CD4-positive, alpha-beta T cell (primary cell): Measurements from ENCODE around the gene GNG2. TPM values are rescaled to one million over a fixed set of nuclear protein-coding genes. Genes with fewer than 3 reads are reported as not detected.

ENCODE experiments used
- ATAC-seq: fragments of 200-7000 bp; cut with Tn5 transposase; one replicate; pipeline ENCODE4 v1.10.0; 2022; ENCODE audit warnings: mild to moderate bottlenecking; ENCODE audit not compliant: poor library complexity
- CTCF ChIA-PET: fragments of 350-600 bp; sonication (Branson Sonifier 250); formaldehyde crosslinking; loops from one replicate; lab custom pipeline; 2021; ENCODE audit warnings: antibody characterized with exemption, inconsistent platforms; lab: Charles Lee
- POLR2A ChIA-PET: fragments of 350-600 bp; sonication (Branson Sonifier 250); formaldehyde crosslinking; loops from one replicate; lab custom pipeline; 2021; ENCODE audit warnings: antibody characterized with exemption, inconsistent platforms; lab: Charles Lee
- DNase-seq, 14 experiments: peaks; one replicate each; pipeline ENCODE4 v3.0.0-alpha.2; 2013 to 2020; ENCODE audit warnings: mixed read lengths in 2 of 14
- H3K27ac ChIP-seq, 2 donors: one replicate each; pipeline versions ENCODE4 v1.5.1 to v1.7.0; 2013; ENCODE audit warnings: low read length in 2 of 2, low read depth in 1 of 2, mild to moderate bottlenecking in 1 of 2
- H3K27me3 ChIP-seq, 2 experiments: 1 replicate in 1 of 2; 2 replicates in 1 of 2; pipeline versions ENCODE4 v1.6.1 to v1.7.0; 2013; ENCODE audit warnings: low read length in 2 of 2, control low read depth in 1 of 2, mild to moderate bottlenecking in 1 of 2, moderate library complexity in 1 of 2; ENCODE audit not compliant: insufficient read depth in 2 of 2, control insufficient read depth in 1 of 2
- H3K36me3 ChIP-seq: one replicate; pipeline ENCODE4 v1.6.1; 2013; ENCODE audit warnings: low read length, control low read depth; ENCODE audit not compliant: insufficient read depth
- H3K4me1 ChIP-seq: one replicate; pipeline ENCODE4 v1.6.1; 2013; ENCODE audit warnings: low read length, control low read depth; ENCODE audit not compliant: insufficient read depth
- H3K4me3 ChIP-seq: one replicate; pipeline ENCODE4 v1.5.1; 2013; ENCODE audit warnings: mild to moderate bottlenecking, low read length, moderate library complexity
- H3K9me3 ChIP-seq, 2 experiments: 1 replicate in 1 of 2; 2 replicates in 1 of 2; pipeline versions ENCODE4 v1.6.1 to v1.7.0; 2013; ENCODE audit warnings: low read length in 2 of 2, mild to moderate bottlenecking in 2 of 2, control low read depth in 1 of 2, moderate library complexity in 1 of 2; ENCODE audit not compliant: control insufficient read depth in 1 of 2, insufficient read depth in 1 of 2
- H3K27ac Mint-ChIP-seq: one replicate; pipeline ENCODE4 v1.8.0; 2020; ENCODE audit warnings: mixed read lengths
- H3K27me3 Mint-ChIP-seq: one replicate; pipeline ENCODE4 v1.8.0; 2021; ENCODE audit warnings: mixed read lengths
- H3K36me3 Mint-ChIP-seq: one replicate; pipeline ENCODE4 v1.8.0; 2021; ENCODE audit warnings: low read depth, mixed read lengths
- H3K4me1 Mint-ChIP-seq: one replicate; pipeline ENCODE4 v1.8.0; 2021; ENCODE audit warnings: low read depth, mixed read lengths
- H3K4me3 Mint-ChIP-seq: one replicate; pipeline ENCODE4 v1.8.0; 2020; ENCODE audit warnings: mild to moderate bottlenecking, mixed read lengths
- H3K9me3 Mint-ChIP-seq: one replicate; pipeline ENCODE4 v1.8.0; 2020; ENCODE audit warnings: mixed read lengths
- intact Hi-C, 2 experiments: fragments of 100-400 bp; cut with DNase I in 1 of 2; cut with micrococcal nuclease in 1 of 2; formaldehyde crosslinking; loops; one replicate each; pipeline versions ENCODE4 v1.15.1 to v1.9.0; 2023 to 2025; cut with DNase I, micrococcal nuclease
- total RNA-seq, 174 experiments: library from RNA in 2 of 174; stranded (reverse) in 2 of 174; gene quantifications; one replicate each; pipeline ENCODE4 v1.2.3 and lab custom pipeline; 2021 to 2026
- TF ChIP-seq, protein P1 (sequence below): fragments of 200-600 bp; IDR thresholded peaks from one replicate; pipeline ENCODE4 v1.8.0; 2022; ENCODE audit warnings: antibody characterized with exemption, mild to moderate bottlenecking

The GNG2 gene
- total RNA-seq, 2 experiments from 2014 or later, result 138 to 139 TPM

DNA sequence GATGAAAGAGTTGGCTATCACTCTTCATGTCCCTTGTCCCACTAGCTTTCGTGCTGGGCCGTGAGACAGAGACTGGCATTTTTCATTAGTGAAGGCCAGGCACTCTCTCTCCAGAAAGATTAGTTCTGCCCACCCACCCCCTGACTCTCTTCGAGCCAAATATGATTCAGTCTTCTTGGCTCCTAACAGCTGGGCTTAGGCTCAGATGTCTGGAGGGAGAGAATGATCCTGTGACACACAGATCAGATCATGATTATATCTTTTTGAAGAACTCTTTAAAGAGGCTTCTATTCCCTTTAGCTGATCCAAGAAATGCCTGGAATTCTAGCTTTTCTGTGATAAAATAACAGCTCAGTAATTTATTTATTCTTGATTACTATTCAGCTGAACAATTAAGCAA lies 5.2 kb upstream of the GNG2 start:
- ChIA-PET CTCF (interaction anchor here (1.2 kb wide), 1 partner anchor 9 kb away, joined by 3 read pairs; no protein-coding TSS in a partner anchor), POLR2A (interaction anchor here (0.7 to 1.4 kb wide), 2 partner anchors 8 to 87 kb away, joined by 3 to 7 read pairs; no protein-coding TSS in a partner anchor)
- Histone ChIP-seq H3K4me3 (no peak overlapping the region), H3K4me1 (peaks cover 21% of the 10 kb centered on the region), H3K27me3 (no peaks in the 10 kb centered on the region), H3K9me3 (no peaks in the 10 kb centered on the region), H3K36me3 (no peaks in the 10 kb centered on the region), H3K27ac (no peak overlapping the region)
- peaks cover 66% of the 10 kb centered on the region for H3K4me1 Mint-ChIP-seq
- H3K27ac Mint-ChIP-seq, result no peak overlapping the region
- no peak overlapping the region for H3K4me3 Mint-ChIP-seq
- TF ChIP-seq, protein P1, sequence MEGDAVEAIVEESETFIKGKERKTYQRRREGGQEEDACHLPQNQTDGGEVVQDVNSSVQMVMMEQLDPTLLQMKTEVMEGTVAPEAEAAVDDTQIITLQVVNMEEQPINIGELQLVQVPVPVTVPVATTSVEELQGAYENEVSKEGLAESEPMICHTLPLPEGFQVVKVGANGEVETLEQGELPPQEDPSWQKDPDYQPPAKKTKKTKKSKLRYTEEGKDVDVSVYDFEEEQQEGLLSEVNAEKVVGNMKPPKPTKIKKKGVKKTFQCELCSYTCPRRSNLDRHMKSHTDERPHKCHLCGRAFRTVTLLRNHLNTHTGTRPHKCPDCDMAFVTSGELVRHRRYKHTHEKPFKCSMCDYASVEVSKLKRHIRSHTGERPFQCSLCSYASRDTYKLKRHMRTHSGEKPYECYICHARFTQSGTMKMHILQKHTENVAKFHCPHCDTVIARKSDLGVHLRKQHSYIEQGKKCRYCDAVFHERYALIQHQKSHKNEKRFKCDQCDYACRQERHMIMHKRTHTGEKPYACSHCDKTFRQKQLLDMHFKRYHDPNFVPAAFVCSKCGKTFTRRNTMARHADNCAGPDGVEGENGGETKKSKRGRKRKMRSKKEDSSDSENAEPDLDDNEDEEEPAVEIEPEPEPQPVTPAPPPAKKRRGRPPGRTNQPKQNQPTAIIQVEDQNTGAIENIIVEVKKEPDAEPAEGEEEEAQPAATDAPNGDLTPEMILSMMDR, result no peak
- intact Hi-C loops, result loop anchor here in 1 of 2 experiments (10.0 kb wide), 2 partner anchors 50 to 200 kb away; partner anchors contain the start of gene FRMD6
- DNase-seq (no peak), ATAC-seq (no peak)
- no peaks in the 10 kb centered on the region for H3K27me3 Mint-ChIP-seq
- no peaks in the 10 kb centered on the region for H3K36me3 Mint-ChIP-seq
- peaks cover 1% of the 10 kb centered on the region for H3K9me3 Mint-ChIP-seq

DNA sequence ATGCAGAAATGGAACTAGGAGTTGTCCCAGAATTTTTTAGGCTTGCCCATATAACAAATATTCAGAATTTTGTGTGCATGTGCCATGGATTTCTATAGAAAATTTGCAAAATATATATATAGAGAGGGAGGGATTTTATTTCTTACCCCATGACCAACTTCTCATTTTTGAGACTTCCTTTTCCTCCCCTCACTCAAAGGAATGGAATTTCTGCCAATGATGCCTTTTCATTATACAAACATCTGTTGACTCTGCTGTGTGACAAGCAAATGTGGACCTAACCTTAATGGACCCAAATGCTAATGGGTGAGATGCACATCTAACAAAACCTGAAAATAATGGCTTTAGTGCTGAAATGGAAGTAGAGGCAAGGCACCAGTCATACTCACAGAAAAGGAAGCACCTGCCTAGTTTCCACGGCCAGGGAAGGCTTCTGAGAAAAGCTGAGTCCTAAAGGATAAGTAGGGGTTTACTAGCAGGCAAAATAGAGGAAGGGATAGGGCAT lies 3.6 kb upstream of the GNG2 start:
- H3K36me3 Mint-ChIP-seq, result peaks cover 15% of the 10 kb centered on the region
- ChIA-PET POLR2A (interaction anchor here (1.4 to 2.3 kb wide), 2 partner anchors 10 kb away, joined by 7 to 10 read pairs; no protein-coding TSS in a partner anchor), CTCF (interaction anchor here (3.1 kb wide), 1 partner anchor 10 kb away, joined by 10 read pairs; no protein-coding TSS in a partner anchor)
- DNase-seq (no peak), ATAC-seq (no peak)
- Histone ChIP-seq H3K4me1 (peaks cover 22% of the 10 kb centered on the region), H3K9me3 (no peaks in the 10 kb centered on the region), H3K4me3 (no peak overlapping the region), H3K27me3 (no peaks in the 10 kb centered on the region), H3K36me3 (no peaks in the 10 kb centered on the region), H3K27ac (no peak overlapping the region)
- no peaks in the 10 kb centered on the region for H3K27me3 Mint-ChIP-seq
- no peaks in the 10 kb centered on the region for H3K9me3 Mint-ChIP-seq
- TF ChIP-seq, protein P1, result no peak
- intact Hi-C loops, result loop anchor here in 1 of 2 experiments (10.0 kb wide), 2 partner anchors 48 to 202 kb away; partner anchors contain the start of gene FRMD6
- peak overlapping the region; percentile 2 for H3K4me3 Mint-ChIP-seq
- H3K27ac Mint-ChIP-seq, result peak overlapping the region; percentile 96
- H3K4me1 Mint-ChIP-seq, result peaks cover 57% of the 10 kb centered on the region

DNA sequence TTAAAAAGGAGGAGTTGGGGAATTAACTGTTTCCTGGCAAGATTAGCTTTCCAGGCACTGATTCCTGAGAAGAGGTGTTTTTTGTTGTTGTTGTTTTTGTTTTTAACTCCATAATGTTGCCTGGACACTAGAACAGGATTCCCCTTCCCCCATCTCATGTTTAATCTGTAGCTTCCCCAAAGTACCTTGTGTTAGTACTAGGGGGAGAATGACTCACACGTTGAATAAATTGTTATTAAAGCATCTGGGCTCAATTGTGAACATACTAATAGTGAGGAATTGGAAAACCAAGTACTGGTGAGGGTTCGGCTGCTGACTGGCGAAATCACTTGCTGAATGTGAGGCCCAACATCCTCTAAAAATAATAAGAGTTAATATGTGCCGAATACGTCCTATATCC lies 1.3 kb upstream of the GNG2 start:
- ChIA-PET POLR2A (interaction anchor here (2.3 kb wide), 1 partner anchor 12 kb away, joined by 10 read pairs; no protein-coding TSS in a partner anchor), CTCF (interaction anchor here (3.1 kb wide), 1 partner anchor 12 kb away, joined by 10 read pairs; no protein-coding TSS in a partner anchor)

More for the DNA sequence above, 1.3 kb upstream of the GNG2 start:
- TF ChIP-seq, protein P1, result no peak
- intact Hi-C loops, result loop anchor here in 1 of 2 experiments (10.0 kb wide), 2 partner anchors 46 to 204 kb away; partner anchors contain the start of gene FRMD6
- ATAC-seq (no peak), DNase-seq (no peak)
- Histone ChIP-seq H3K9me3 (no peaks in the 10 kb centered on the region), H3K27me3 (no peaks in the 10 kb centered on the region), H3K27ac (peak overlapping the region; percentile 5 to 88), H3K4me1 (peaks cover 22% of the 10 kb centered on the region), H3K36me3 (no peaks in the 10 kb centered on the region), H3K4me3 (no peak overlapping the region)
- Mint-ChIP-seq H3K4me1 (peaks cover 63% of the 10 kb centered on the region), H3K27ac (peak overlapping the region; percentile 96), H3K36me3 (peaks cover 29% of the 10 kb centered on the region), H3K4me3 (peak overlapping the region; percentile 93), H3K27me3 (no peaks in the 10 kb centered on the region), H3K9me3 (no peaks in the 10 kb centered on the region)
